Kidney (tissue), 11 donors: ENCODE results near the gene TRIM74. TPM values are rescaled to one million over a fixed set of nuclear protein-coding genes. Genes with fewer than 3 reads are reported as not detected.
A peak's percentile ranks its signal among the peaks of the same experiment; 100 is the strongest.
"Not testable (repeated sequence)": the region's sequence is repeated elsewhere in the genome, so short reads cannot be mapped to it uniquely, and the experiment has no call there.

Experiments used
- DNase-seq, 5 donors: peaks; one replicate each; pipeline ENCODE4 v3.0.0-alpha.2; 2013 to 2020
- FAIRE-seq: peaks from 2 replicates; lab custom pipeline; 2012; peaks lifted over from hg19 to GRCh38; lab: Jason Lieb, UNC
- H3K27ac ChIP-seq, 2 donors: one replicate each; pipeline ENCODE4 v1.7.0; 2013; ENCODE audit warnings: low read depth in 2 of 2, low read length in 2 of 2, inconsistent platforms in 1 of 2
- H3K27me3 ChIP-seq: one replicate; pipeline ENCODE4 v1.7.1; 2013; ENCODE audit warnings: low read length, inconsistent platforms; ENCODE audit not compliant: control insufficient read depth, insufficient read depth
- H3K36me3 ChIP-seq, 3 donors: one replicate each; pipeline versions ENCODE4 v1.7.0 to v1.7.1; 2013; ENCODE audit warnings: low read length in 3 of 3, control low read depth in 1 of 3, inconsistent platforms in 1 of 3; ENCODE audit not compliant: insufficient read depth in 3 of 3, control insufficient read depth in 2 of 3
- H3K4me1 ChIP-seq, 3 donors: one replicate each; pipeline versions ENCODE4 v1.7.0 to v1.7.1; 2013; ENCODE audit warnings: low read length in 3 of 3, inconsistent platforms in 1 of 3, low read depth in 1 of 3; ENCODE audit not compliant: control insufficient read depth in 2 of 3, insufficient read depth in 2 of 3
- H3K4me3 ChIP-seq, 3 donors: one replicate each; pipeline versions ENCODE4 v1.7.0 to v1.8.1; 2013; ENCODE audit warnings: low read length in 3 of 3, control low read depth in 1 of 3, inconsistent platforms in 1 of 3
- H3K9ac ChIP-seq, 3 donors: one replicate each; pipeline versions ENCODE4 v1.7.0 to v1.7.1; 2013; ENCODE audit warnings: low read length in 3 of 3, control low read depth in 1 of 3, inconsistent platforms in 1 of 3
- H3K9me3 ChIP-seq, 3 donors: one replicate each; pipeline versions ENCODE4 v1.7.0 to v1.7.1; 2013; ENCODE audit warnings: low read length in 3 of 3, control low read depth in 1 of 3, inconsistent platforms in 1 of 3; ENCODE audit not compliant: control insufficient read depth in 2 of 3, insufficient read depth in 1 of 3
- intact Hi-C: fragments of 100-400 bp; cut with DNase I; formaldehyde crosslinking; loops from one replicate; pipeline ENCODE4 v1.11.1; 2022
- polyA plus RNA-seq: library from polyadenylated mRNA; stranded (reverse); fragments of 350-450 nt; fragmentation: Illumina TruSeq; extraction: RNeasy Lipid Tissue Mini Kit (QIAGEN cat#74804); gene quantifications from one replicate; pipeline ENCODE4 v1.2.3, GENCODE V29; 2014; ENCODE audit warnings: low read depth, low replicate concordance; ENCODE audit not compliant: insufficient read depth
- total RNA-seq: library from RNA; stranded (reverse); fragmentation: NEBNext Ultra II Directional; extraction: Animal tissue kit (Norgen Biotek cat#: 25700); gene quantifications from one replicate; pipeline ENCODE4 v1.2.1, GENCODE V29; 2021
- donor health status: control.
- donor health status: control.
- donor health status: DM: yes; HTN: yes; CAD: no.
- donor health status: Normal renal cell carcinoma (clear cell type).

Gene TRIM74
- total and polyA plus RNA-seq, 2 donors from 2014 or later, result 1.3 TPM; not detected in 1

GRCh38 chr7:72953901-72954562 lies 15.2 kb downstream of the TRIM74 start:
- DNase-seq, H3K27me3 ChIP-seq, FAIRE-seq, H3K4me1 ChIP-seq, intact Hi-C loops, H3K9ac ChIP-seq, H3K27ac ChIP-seq, H3K4me3 ChIP-seq, H3K36me3 ChIP-seq, H3K9me3 ChIP-seq: not testable (repeated sequence)

GRCh38 chr7:72950432-72950831 lies 18.8 kb downstream of the TRIM74 start:
- H3K4me3 ChIP-seq, FAIRE-seq, H3K9me3 ChIP-seq, H3K36me3 ChIP-seq, DNase-seq, intact Hi-C loops, H3K4me1 ChIP-seq, H3K27ac ChIP-seq, H3K27me3 ChIP-seq, H3K9ac ChIP-seq: not testable (repeated sequence)

- H3K27ac ChIP-seq, FAIRE-seq, H3K36me3 ChIP-seq, H3K4me1 ChIP-seq, H3K4me3 ChIP-seq, H3K27me3 ChIP-seq, intact Hi-C loops, H3K9me3 ChIP-seq, H3K9ac ChIP-seq: not testable (repeated sequence)
- peak in 1 of 5 donors; percentile 1 for DNase-seq
Measured at GRCh38 chr7:72949686-72950085, 19.6 kb downstream of the TRIM74 start.

GRCh38 chr7:72949276-72949675 lies 20.0 kb downstream of the TRIM74 start:
- H3K36me3 ChIP-seq, H3K27ac ChIP-seq, FAIRE-seq, H3K4me3 ChIP-seq, intact Hi-C loops, H3K4me1 ChIP-seq, DNase-seq, H3K9me3 ChIP-seq, H3K27me3 ChIP-seq, H3K9ac ChIP-seq: not testable (repeated sequence)

- DNase-seq, intact Hi-C loops, H3K27ac ChIP-seq, FAIRE-seq, H3K9me3 ChIP-seq, H3K4me1 ChIP-seq, H3K36me3 ChIP-seq, H3K4me3 ChIP-seq, H3K27me3 ChIP-seq, H3K9ac ChIP-seq: not testable (repeated sequence)
Measured at GRCh38 chr7:72948714-72949113, 20.6 kb downstream of the TRIM74 start.

GRCh38 chr7:72946130-72946745 lies 23.0 kb downstream of the TRIM74 start:
- DNase-seq, H3K9ac ChIP-seq, H3K36me3 ChIP-seq, H3K27ac ChIP-seq, H3K27me3 ChIP-seq, H3K4me3 ChIP-seq, H3K9me3 ChIP-seq, H3K4me1 ChIP-seq, FAIRE-seq, intact Hi-C loops: not testable (repeated sequence)

GRCh38 chr7:72945597-72945996 lies 23.7 kb downstream of the TRIM74 start:
- FAIRE-seq, H3K27me3 ChIP-seq, H3K9ac ChIP-seq, H3K9me3 ChIP-seq, DNase-seq, H3K4me1 ChIP-seq, H3K4me3 ChIP-seq, intact Hi-C loops, H3K36me3 ChIP-seq, H3K27ac ChIP-seq: not testable (repeated sequence)

- DNase-seq, H3K36me3 ChIP-seq, intact Hi-C loops, H3K9me3 ChIP-seq, FAIRE-seq, H3K27me3 ChIP-seq, H3K9ac ChIP-seq, H3K4me3 ChIP-seq, H3K4me1 ChIP-seq, H3K27ac ChIP-seq: not testable (repeated sequence)
Measured at GRCh38 chr7:72944937-72945336, 24.3 kb downstream of the TRIM74 start.
